Kidney (tissue), 14 donors: Measurements from ENCODE around the gene CDYL. TPM values are rescaled to one million over a fixed set of nuclear protein-coding genes. Genes with fewer than 3 reads are reported as not detected.
"Not testable (repeated sequence)": the region's sequence is repeated elsewhere in the genome, so short reads cannot be mapped to it uniquely, and the experiment has no call there.

Source experiments
- DNase-seq, 5 donors: peaks; one replicate each; pipeline ENCODE4 v3.0.0-alpha.2; 2013 to 2020
- FAIRE-seq: peaks from 2 replicates; lab custom pipeline; 2012; peaks lifted over from hg19 to GRCh38; lab: Jason Lieb, UNC
- H3K27ac ChIP-seq, 2 donors: one replicate each; pipeline ENCODE4 v1.7.0; 2013; ENCODE audit warnings: low read depth in 2 of 2, low read length in 2 of 2, inconsistent platforms in 1 of 2
- H3K27me3 ChIP-seq: one replicate; pipeline ENCODE4 v1.7.1; 2013; ENCODE audit warnings: low read length, inconsistent platforms; ENCODE audit not compliant: control insufficient read depth, insufficient read depth
- H3K36me3 ChIP-seq, 3 donors: one replicate each; pipeline versions ENCODE4 v1.7.0 to v1.7.1; 2013; ENCODE audit warnings: low read length in 3 of 3, control low read depth in 1 of 3, inconsistent platforms in 1 of 3; ENCODE audit not compliant: insufficient read depth in 3 of 3, control insufficient read depth in 2 of 3
- H3K4me1 ChIP-seq, 3 donors: one replicate each; pipeline versions ENCODE4 v1.7.0 to v1.7.1; 2013; ENCODE audit warnings: low read length in 3 of 3, inconsistent platforms in 1 of 3, low read depth in 1 of 3; ENCODE audit not compliant: control insufficient read depth in 2 of 3, insufficient read depth in 2 of 3
- H3K4me3 ChIP-seq, 3 donors: one replicate each; pipeline versions ENCODE4 v1.7.0 to v1.8.1; 2013; ENCODE audit warnings: low read length in 3 of 3, control low read depth in 1 of 3, inconsistent platforms in 1 of 3
- H3K9ac ChIP-seq, 3 donors: one replicate each; pipeline versions ENCODE4 v1.7.0 to v1.7.1; 2013; ENCODE audit warnings: low read length in 3 of 3, control low read depth in 1 of 3, inconsistent platforms in 1 of 3
- H3K9me3 ChIP-seq, 3 donors: one replicate each; pipeline versions ENCODE4 v1.7.0 to v1.7.1; 2013; ENCODE audit warnings: low read length in 3 of 3, control low read depth in 1 of 3, inconsistent platforms in 1 of 3; ENCODE audit not compliant: control insufficient read depth in 2 of 3, insufficient read depth in 1 of 3
- CTCF ChIP-seq: IDR thresholded peaks from 3 replicates; pipeline ENCODE4 v1.5.1; 2012; ENCODE audit warnings: mild to moderate bottlenecking, moderate library complexity, borderline replicate concordance; ENCODE audit not compliant: insufficient read depth; ENCODE audit errors: extremely low read depth
- intact Hi-C: fragments of 100-400 bp; cut with DNase I; formaldehyde crosslinking; loops from one replicate; pipeline ENCODE4 v1.11.1; 2022
- polyA plus RNA-seq: library from polyadenylated mRNA; stranded (reverse); fragments of 350-450 nt; fragmentation: Illumina TruSeq; extraction: RNeasy Lipid Tissue Mini Kit (QIAGEN cat#74804); gene quantifications from one replicate; pipeline ENCODE4 v1.2.3, GENCODE V29; 2014; ENCODE audit warnings: low read depth, low replicate concordance; ENCODE audit not compliant: insufficient read depth
- total RNA-seq: library from RNA; stranded (reverse); fragmentation: NEBNext Ultra II Directional; extraction: Animal tissue kit (Norgen Biotek cat#: 25700); gene quantifications from one replicate; pipeline ENCODE4 v1.2.1, GENCODE V29; 2021
- donor health status: control.
- donor health status: control.
- donor health status: control.
- donor health status: control.
- donor health status: control.
- donor health status: DM: yes; HTN: yes; CAD: no.
- donor health status: Normal renal cell carcinoma (clear cell type).

CDYL gene
- total and polyA plus RNA-seq, 2 donors from 2014 or later: 7.4 to 46.8 TPM

GRCh38 chr6:4822476-4822875 lies 46.3 kb downstream of the CDYL start:
- Histone ChIP-seq H3K9me3 (peaks cover 0 to 3% (median 0%) of the 10 kb centered on the region in 3 donors), H3K27ac (no peak overlapping the region), H3K4me3 (no peak overlapping the region), H3K4me1 (no peaks in the 10 kb centered on the region), H3K36me3 (no peaks in the 10 kb centered on the region), H3K9ac (no peak overlapping the region), H3K27me3 (no peaks in the 10 kb centered on the region)
- DNase-seq: no peak
- FAIRE-seq: no peak
- no peak for TF ChIP-seq CTCF
- intact Hi-C loops: no loop called here

GRCh38 chr6:4828187-4828698 lies 52.0 kb downstream of the CDYL start:
- FAIRE-seq: no peak
- no peak for DNase-seq
- Histone ChIP-seq H3K4me1 (no peaks in the 10 kb centered on the region), H3K9ac (no peak overlapping the region), H3K27ac (no peak overlapping the region), H3K27me3 (no peaks in the 10 kb centered on the region), H3K4me3 (no peak overlapping the region), H3K36me3 (no peaks in the 10 kb centered on the region), H3K9me3 (peaks cover 0 to 18% (median 7%) of the 10 kb centered on the region in 3 donors)
- TF ChIP-seq CTCF: no peak
- intact Hi-C loops: no loop called here

GRCh38 chr6:4829089-4829488 lies 52.9 kb downstream of the CDYL start:
- no peak for TF ChIP-seq CTCF
- Histone ChIP-seq H3K9ac (no peak overlapping the region), H3K27ac (no peak overlapping the region), H3K36me3 (no peaks in the 10 kb centered on the region), H3K9me3 (peaks cover 0 to 18% (median 7%) of the 10 kb centered on the region in 3 donors), H3K27me3 (no peaks in the 10 kb centered on the region), H3K4me3 (no peak overlapping the region), H3K4me1 (no peaks in the 10 kb centered on the region)
- no peak for DNase-seq
- intact Hi-C loops: no loop called here
- no peak for FAIRE-seq

- H3K4me1 ChIP-seq, H3K27me3 ChIP-seq, H3K27ac ChIP-seq, H3K9me3 ChIP-seq, DNase-seq, H3K9ac ChIP-seq, FAIRE-seq, H3K36me3 ChIP-seq, H3K4me3 ChIP-seq, intact Hi-C loops: not testable (repeated sequence)
Observed at GRCh38 chr6:4835540-4835939, 59.3 kb downstream of the CDYL start.
